Uterus (tissue), 4 donors: ENCODE data around the gene PCDHGA5. TPM values are rescaled to one million over a fixed set of nuclear protein-coding genes. Genes with fewer than 3 reads are reported as not detected.
"Not testable (repeated sequence)": the region's sequence is repeated elsewhere in the genome, so short reads cannot be mapped to it uniquely, and the experiment has no call there.

ENCODE experiments used
- DNase-seq, 2 donors: peaks; one replicate each; pipeline ENCODE4 v3.0.0-alpha.2; 2019 to 2020
- H3K27ac ChIP-seq, 2 donors: fragments of 200-600 bp; sonication (generic); 1 replicate in 1 of 2; 2 replicates in 1 of 2; pipeline ENCODE4 v1.5.1; 2016 to 2018
- H3K27me3 ChIP-seq, 2 donors: fragments of 200-600 bp; sonication (generic); one replicate each; pipeline ENCODE4 v1.5.1; 2018 to 2019; ENCODE audit warnings: control low read depth in 1 of 2
- H3K36me3 ChIP-seq, 2 donors: fragments of 200-600 bp; sonication (generic); one replicate each; pipeline ENCODE4 v1.5.1; 2019; ENCODE audit warnings: control low read depth in 1 of 2
- H3K4me1 ChIP-seq, 2 donors: fragments of 200-600 bp; sonication (generic); one replicate each; pipeline ENCODE4 v1.5.1; 2018 to 2019; ENCODE audit warnings: control low read depth in 1 of 2
- H3K4me3 ChIP-seq, 2 donors: fragments of 200-600 bp; sonication (generic); 1 replicate in 1 of 2; 2 replicates in 1 of 2; pipeline ENCODE4 v1.5.1; 2018 to 2019; ENCODE audit warnings: mild to moderate bottlenecking in 1 of 2
- H3K9me3 ChIP-seq, 2 donors: fragments of 200-600 bp; sonication (generic); one replicate each; pipeline ENCODE4 v1.5.1; 2019; ENCODE audit warnings: control low read depth in 1 of 2
- CTCF ChIP-seq, 4 experiments: fragments of 200-600 bp in 2 of 4; fragments of 450-650 bp in 2 of 4; sonication (generic) in 2 of 4; IDR thresholded peaks; one replicate each; pipeline ENCODE4 v1.5.1; 2016 to 2019; ENCODE audit warnings: antibody characterized with exemption in 4 of 4, mild to moderate bottlenecking in 2 of 4, moderate library complexity in 1 of 4
- POLR2A ChIP-seq, 2 donors: fragments of 450-650 bp; IDR thresholded peaks; one replicate each; pipeline ENCODE4 v1.6.1; 2016; ENCODE audit warnings: antibody characterized with exemption in 2 of 2, mild to moderate bottlenecking in 1 of 2, moderate library complexity in 1 of 2
- intact Hi-C: fragments of 100-400 bp; cut with DNase I; formaldehyde crosslinking; loops from one replicate; pipeline ENCODE4 v1.15.1; 2023; ENCODE audit warnings: low total_unique reads
- total RNA-seq, 4 donors: library from RNA; depleted of rRNA in 3 of 4; stranded (reverse); fragments of >200 nt in 3 of 4; gene quantifications; one replicate each; pipeline versions ENCODE4 v1.1.0 to v1.2.4, GENCODE V29; 2014 to 2023
- donor health status: DM: yes; HTN: yes; CAD: no.

The PCDHGA5 gene
- total RNA-seq, 4 donors from 2014 or later, result 1.8 to 11.5 (median 11.2) TPM

GRCh38 chr5:141397756-141398551 lies 34.0 kb downstream of the PCDHGA5 start, which contains the start of gene PCDHGB5:
TSS of gene PCDHGB5 (plus strand) at chr5:141397947. CDS start at chr5:141398128, 181 bp downstream.
- DNase-seq, intact Hi-C loops, H3K36me3 ChIP-seq, H3K27ac ChIP-seq, H3K4me1 ChIP-seq, H3K27me3 ChIP-seq: not testable (repeated sequence)
- TF ChIP-seq CTCF (IDR thresholded peaks at IDR 0.05), result peak in 2 of 4 experiments; percentile 15 to 20
- H3K4me3 ChIP-seq, result peak within 1 kb of the TSS in 1 of 2 donors; percentile 13
- peaks cover 0 to 84% of the 10 kb centered on the region in 2 donors for H3K9me3 ChIP-seq

GRCh38 chr5:141398608-141399007 lies 34.6 kb downstream of the PCDHGA5 start:
- no peak for DNase-seq
- H3K36me3 ChIP-seq, result no peaks in the 10 kb centered on the region
- no peak overlapping the region for H3K4me3 ChIP-seq
- peaks cover 0 to 84% of the 10 kb centered on the region in 2 donors for H3K9me3 ChIP-seq
- no peak overlapping the region for H3K27ac ChIP-seq
- H3K27me3 ChIP-seq, result no peaks in the 10 kb centered on the region
- no peaks in the 10 kb centered on the region for H3K4me1 ChIP-seq
- TF ChIP-seq POLR2A (IDR thresholded peaks at IDR 0.05) (no peak), CTCF (IDR thresholded peaks at IDR 0.05) (no peak)
- intact Hi-C loops, result no loop called here

DNA sequence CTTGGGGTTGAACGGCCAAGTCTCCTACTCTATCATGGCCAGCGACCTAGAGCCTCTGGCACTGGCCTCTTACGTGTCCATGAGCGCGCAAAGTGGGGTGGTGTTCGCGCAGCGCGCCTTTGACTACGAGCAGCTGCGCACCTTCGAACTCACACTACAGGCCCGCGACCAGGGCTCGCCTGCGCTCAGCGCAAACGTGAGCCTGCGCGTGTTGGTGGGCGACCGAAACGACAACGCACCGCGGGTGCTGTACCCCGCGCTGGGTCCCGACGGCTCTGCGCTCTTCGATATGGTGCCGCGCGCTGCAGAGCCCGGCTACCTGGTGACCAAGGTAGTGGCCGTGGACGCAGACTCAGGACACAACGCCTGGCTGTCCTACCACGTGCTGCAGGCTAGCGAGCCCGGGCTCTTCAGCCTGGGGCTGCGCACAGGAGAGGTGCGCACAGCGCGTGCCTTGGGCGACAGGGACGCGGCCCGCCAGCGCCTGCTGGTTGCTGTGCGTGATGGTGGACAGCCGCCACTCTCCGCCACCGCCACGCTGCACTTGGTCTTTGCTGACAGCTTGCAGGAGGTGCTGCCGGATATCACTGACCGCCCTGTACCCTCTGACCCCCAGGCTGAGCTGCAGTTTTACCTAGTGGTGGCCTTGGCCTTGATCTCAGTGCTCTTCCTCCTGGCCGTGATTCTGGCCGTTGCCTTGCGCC lies 35.7 kb downstream of the PCDHGA5 start:
- Histone ChIP-seq H3K9me3 (peaks cover 0 to 88% of the 10 kb centered on the region in 2 donors), H3K27me3 (no peaks in the 10 kb centered on the region), H3K27ac (no peak overlapping the region), H3K36me3 (no peaks in the 10 kb centered on the region), H3K4me1 (no peaks in the 10 kb centered on the region), H3K4me3 (no peak overlapping the region)
- TF ChIP-seq POLR2A (IDR thresholded peaks at IDR 0.05), result no peak
- TF ChIP-seq CTCF (IDR thresholded peaks at IDR 0.05), result no peak
- DNase-seq, result no peak
- intact Hi-C loops, result no loop called here

DNA sequence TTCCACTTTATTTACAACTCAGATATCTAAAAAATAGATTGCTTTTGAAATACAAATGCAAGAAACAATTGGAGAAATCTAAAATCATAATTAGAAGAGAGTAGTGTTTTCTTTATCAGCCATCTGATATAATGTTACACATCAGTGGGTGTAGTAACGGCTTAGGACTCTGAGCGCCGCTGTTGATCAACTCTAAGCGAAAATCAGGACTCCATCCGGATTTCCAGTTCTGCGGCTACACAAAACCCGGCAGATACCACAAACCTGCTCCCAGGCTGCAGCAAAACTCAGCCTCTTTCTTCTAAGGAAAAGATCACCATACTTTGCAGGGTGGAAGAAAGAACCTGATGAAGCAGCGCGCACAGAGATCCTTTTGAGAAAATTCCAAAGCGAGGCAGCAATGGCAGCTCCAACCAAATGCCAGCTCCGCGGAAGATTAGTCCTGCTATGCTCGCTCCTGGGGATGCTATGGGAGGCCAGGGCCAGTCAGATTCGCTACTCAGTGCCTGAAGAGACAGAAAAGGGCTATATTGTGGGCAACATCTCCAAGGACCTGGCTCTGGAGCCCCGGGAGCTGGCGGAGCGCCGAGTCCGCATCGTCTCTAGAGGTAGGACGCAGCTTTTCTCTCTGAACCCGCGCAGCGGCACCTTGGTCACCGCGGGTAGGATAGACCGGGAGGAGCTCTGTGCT lies 38.7 kb downstream of the PCDHGA5 start, which contains the start of gene PCDHGA9:
Gene PCDHGA9, plus strand, starts transcription at position 226 of the 691 bp plus-strand sequence. Its CDS starts 175 bp downstream, at position 401.
- Histone ChIP-seq H3K36me3 (no peaks in the 10 kb centered on the region), H3K27ac (no peak within 1 kb of the TSS), H3K9me3 (peaks cover 0 to 90% of the 10 kb centered on the region in 2 donors), H3K27me3 (no peaks in the 10 kb centered on the region), H3K4me1 (no peaks in the 10 kb centered on the region), H3K4me3 (peak within 1 kb of the TSS in 1 of 2 donors; percentile 16)
- intact Hi-C loops, result no loop called here
- DNase-seq, result no peak
- TF ChIP-seq CTCF (IDR thresholded peaks at IDR 0.05), result peak in 2 of 4 experiments; percentile 16 to 36
- no peak for TF ChIP-seq POLR2A (IDR thresholded peaks at IDR 0.05)
